ENCODE results near the gene SPON2. TPM values are rescaled to one million over a fixed set of nuclear protein-coding genes. Genes with fewer than 3 reads are reported as not detected.

SPON2 gene
- polyA plus RNA-seq, 1 donor (not counting 4 experiments of a cell fraction or from before 2014, with no cell fraction given) = 3.3 TPM

DNA sequence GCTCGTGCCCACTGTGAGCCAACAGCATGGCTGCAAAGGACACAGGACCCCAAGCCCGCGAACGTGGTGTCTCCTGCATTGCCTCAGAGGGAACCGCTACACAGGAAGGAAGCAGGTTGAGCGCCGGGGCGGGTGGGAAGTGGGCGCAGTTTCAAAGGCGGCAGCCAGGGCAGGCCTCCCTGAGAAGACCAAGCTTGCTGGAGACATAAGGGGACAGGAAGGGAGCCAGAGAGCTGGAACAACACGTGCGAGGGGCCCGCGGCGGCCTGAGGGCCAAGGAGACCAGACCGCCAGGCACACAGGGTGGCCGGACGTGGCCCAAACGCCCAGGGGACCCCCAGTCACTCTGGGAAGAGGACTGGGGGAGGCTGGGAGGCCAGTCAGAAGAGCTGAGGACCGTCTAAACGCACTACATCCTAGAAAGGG is 44.5 kb upstream of the SPON2 start:
- H3K9me3 ChIP-seq (ENCODE audit: control insufficient read depth, low read depth, low read length) = no peaks in the 10 kb centered on the region
- no peak overlapping the region for H3K27ac ChIP-seq (ENCODE audit: control insufficient read depth, insufficient read depth, low read length)
- peaks cover 4% of the 10 kb centered on the region for H4K20me1 ChIP-seq (ENCODE audit: control insufficient read depth, extremely low read depth, insufficient read depth, low read length)
- H3K79me2 ChIP-seq (ENCODE audit: control insufficient read depth, insufficient read depth, low read length) = peaks cover 3% of the 10 kb centered on the region
- no peak overlapping the region for H3K4me3 ChIP-seq (ENCODE audit: control insufficient read depth in 2 of 3, extremely low read depth in 1 of 3, insufficient read depth in 2 of 3, low read depth in 1 of 3, low read length in 3 of 3)
- peaks cover 19% of the 10 kb centered on the region for H3K4me1 ChIP-seq (ENCODE audit: control insufficient read depth, extremely low read depth, insufficient read depth, low read length)
- no peaks in the 10 kb centered on the region for H3K27me3 ChIP-seq (ENCODE audit: control insufficient read depth, extremely low read depth, insufficient read depth, low read length)
- H2AFZ ChIP-seq (ENCODE audit: control insufficient read depth, low read length) = no peak overlapping the region
- H3K36me3 ChIP-seq (ENCODE audit: control insufficient read depth in 2 of 2, extremely low read depth in 1 of 2, insufficient read depth in 2 of 2, low read length in 2 of 2) = peaks cover 29 to 34% of the 10 kb centered on the region in 2 experiments
- H3K9me1 ChIP-seq (ENCODE audit: control insufficient read depth, extremely low read depth, insufficient read depth, low read length) = peaks cover 5% of the 10 kb centered on the region
- FAIRE-seq (no peak), DNase-seq (ENCODE audit: low read depth, low spot score) (no peak)
- dilution Hi-C loops (cut with MboI; ENCODE audit: extremely low pct_ligation_motif_present, low sequenced_read_pairs) = no loop called here
- TF ChIP-seq, protein P1, sequence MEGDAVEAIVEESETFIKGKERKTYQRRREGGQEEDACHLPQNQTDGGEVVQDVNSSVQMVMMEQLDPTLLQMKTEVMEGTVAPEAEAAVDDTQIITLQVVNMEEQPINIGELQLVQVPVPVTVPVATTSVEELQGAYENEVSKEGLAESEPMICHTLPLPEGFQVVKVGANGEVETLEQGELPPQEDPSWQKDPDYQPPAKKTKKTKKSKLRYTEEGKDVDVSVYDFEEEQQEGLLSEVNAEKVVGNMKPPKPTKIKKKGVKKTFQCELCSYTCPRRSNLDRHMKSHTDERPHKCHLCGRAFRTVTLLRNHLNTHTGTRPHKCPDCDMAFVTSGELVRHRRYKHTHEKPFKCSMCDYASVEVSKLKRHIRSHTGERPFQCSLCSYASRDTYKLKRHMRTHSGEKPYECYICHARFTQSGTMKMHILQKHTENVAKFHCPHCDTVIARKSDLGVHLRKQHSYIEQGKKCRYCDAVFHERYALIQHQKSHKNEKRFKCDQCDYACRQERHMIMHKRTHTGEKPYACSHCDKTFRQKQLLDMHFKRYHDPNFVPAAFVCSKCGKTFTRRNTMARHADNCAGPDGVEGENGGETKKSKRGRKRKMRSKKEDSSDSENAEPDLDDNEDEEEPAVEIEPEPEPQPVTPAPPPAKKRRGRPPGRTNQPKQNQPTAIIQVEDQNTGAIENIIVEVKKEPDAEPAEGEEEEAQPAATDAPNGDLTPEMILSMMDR (optimal IDR thresholded peaks at IDR 0.05 in 1 of 3, IDR thresholded peaks at IDR 0.05 in 1 of 3, conservative IDR thresholded peaks at IDR 0.05 in 1 of 3; ENCODE audit: extremely low read depth in 1 of 3, insufficient read depth in 2 of 3, low read length in 3 of 3) = no peak
- TF ChIP-seq EZH2 (IDR thresholded peaks at IDR 0.05; ENCODE audit: low read length) = no peak
- no peak overlapping the region for H3K9ac ChIP-seq (ENCODE audit: control insufficient read depth, extremely low read depth, insufficient read depth, low read length)
- no peak overlapping the region for H3K4me2 ChIP-seq (ENCODE audit: control insufficient read depth, extremely low read depth, insufficient read depth, low read depth, low read length)

DNA sequence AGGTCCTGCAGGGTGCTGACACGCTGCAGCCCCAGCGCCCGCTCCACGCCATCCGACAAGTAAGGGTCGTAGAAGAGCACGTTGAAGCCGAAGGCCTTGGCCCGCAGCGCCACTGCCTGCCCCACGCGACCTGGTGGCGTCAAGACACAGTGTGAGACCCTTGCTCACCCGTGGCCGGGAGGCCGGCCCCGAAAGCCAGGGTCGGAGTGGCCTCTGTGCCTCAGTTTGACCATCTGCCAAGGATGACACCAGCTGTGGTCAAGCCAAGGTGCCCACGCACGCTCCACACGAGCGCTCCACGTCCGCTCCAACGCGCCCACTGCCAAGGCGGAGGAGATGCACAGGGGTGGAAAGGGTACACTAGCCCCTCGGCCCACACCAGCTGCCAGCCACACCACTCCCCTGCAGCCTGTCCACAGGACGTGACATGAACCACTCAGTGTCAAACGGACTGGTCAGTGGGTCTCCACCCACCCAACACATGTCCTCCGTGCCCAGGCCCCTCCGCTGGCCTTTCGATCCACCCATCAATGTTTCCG is 43.8 kb upstream of the SPON2 start:
- Histone ChIP-seq H3K4me2 (ENCODE audit: control insufficient read depth, extremely low read depth, insufficient read depth, low read depth, low read length) (no peak overlapping the region), H3K4me3 (ENCODE audit: control insufficient read depth in 2 of 3, extremely low read depth in 1 of 3, insufficient read depth in 2 of 3, low read depth in 1 of 3, low read length in 3 of 3) (no peak overlapping the region), H3K4me1 (ENCODE audit: control insufficient read depth, extremely low read depth, insufficient read depth, low read length) (peaks cover 17% of the 10 kb centered on the region), H3K27me3 (ENCODE audit: control insufficient read depth, extremely low read depth, insufficient read depth, low read length) (no peaks in the 10 kb centered on the region), H2AFZ (ENCODE audit: control insufficient read depth, low read length) (no peak overlapping the region), H3K9me3 (ENCODE audit: control insufficient read depth, low read depth, low read length) (no peaks in the 10 kb centered on the region), H3K27ac (ENCODE audit: control insufficient read depth, insufficient read depth, low read length) (no peak overlapping the region), H3K9ac (ENCODE audit: control insufficient read depth, extremely low read depth, insufficient read depth, low read length) (no peak overlapping the region), H4K20me1 (ENCODE audit: control insufficient read depth, extremely low read depth, insufficient read depth, low read length) (peaks cover 4% of the 10 kb centered on the region), H3K36me3 (ENCODE audit: control insufficient read depth in 2 of 2, extremely low read depth in 1 of 2, insufficient read depth in 2 of 2, low read length in 2 of 2) (peaks cover 33 to 38% of the 10 kb centered on the region in 2 experiments), H3K79me2 (ENCODE audit: control insufficient read depth, insufficient read depth, low read length) (peaks cover 3% of the 10 kb centered on the region), H3K9me1 (ENCODE audit: control insufficient read depth, extremely low read depth, insufficient read depth, low read length) (peaks cover 5% of the 10 kb centered on the region)
- dilution Hi-C loops (cut with MboI; ENCODE audit: extremely low pct_ligation_motif_present, low sequenced_read_pairs) = no loop called here
- DNase-seq (ENCODE audit: low read depth, low spot score) (no peak), FAIRE-seq (no peak)
- TF ChIP-seq, protein P1 (optimal IDR thresholded peaks at IDR 0.05 in 1 of 3, IDR thresholded peaks at IDR 0.05 in 1 of 3, conservative IDR thresholded peaks at IDR 0.05 in 1 of 3; ENCODE audit: extremely low read depth in 1 of 3, insufficient read depth in 2 of 3, low read length in 3 of 3) = no peak
- TF ChIP-seq EZH2 (IDR thresholded peaks at IDR 0.05; ENCODE audit: low read length) = no peak

Measured in keratinocyte (primary cell).